ENCODE measurements around the gene ZBTB43. TPM values are rescaled to one million over a fixed set of nuclear protein-coding genes. Genes with fewer than 3 reads are reported as not detected.
"Not testable (repeated sequence)": the region's sequence is repeated elsewhere in the genome, so short reads cannot be mapped to it uniquely, and the experiment has no call there.

The ZBTB43 gene
- total and polyA plus RNA-seq, 2 experiments from 2014 or later: 9.7 to 11.8 TPM

DNA sequence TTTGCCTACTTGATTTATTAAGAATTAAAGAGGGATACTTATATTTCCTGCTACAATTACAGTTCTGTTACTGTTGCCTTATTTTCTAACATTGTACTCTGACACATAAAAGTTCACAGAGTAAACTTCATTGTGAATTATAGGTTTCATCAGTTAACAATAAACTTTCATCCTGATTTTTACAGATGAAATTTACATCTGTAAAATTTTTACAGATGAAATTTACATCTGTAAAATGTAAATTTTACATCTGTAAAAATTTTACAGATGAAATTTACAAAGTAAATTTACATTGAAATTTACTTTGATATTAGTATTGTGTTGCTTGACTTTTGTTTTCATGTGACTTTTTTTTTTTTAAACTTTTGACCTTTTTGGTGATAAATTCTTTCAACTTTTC, 9.3 kb downstream of the ZBTB43 start:
- Histone ChIP-seq H3K4me3 (no peak overlapping the region), H3K9me2 (ENCODE audit: insufficient read depth) (no peaks in the 10 kb centered on the region), H3K36me3 (ENCODE audit: insufficient read depth) (peaks cover 10% of the 10 kb centered on the region; the same call in 1 of the 2 replicates), H3K4me2 (no peak overlapping the region), H4K20me1 (replicated peaks; ENCODE audit: insufficient read depth) (no peaks in the 10 kb centered on the region; the same call in none of the 2 replicates), H3K4me1 (ENCODE audit: insufficient read depth) (no peaks in the 10 kb centered on the region), H2AFZ (no peak overlapping the region), H3K27ac (ENCODE audit: low read depth) (no peak overlapping the region), H3F3A (replicated peaks; ENCODE audit: low read depth) (no peaks in the 10 kb centered on the region), H3K79me2 (replicated peaks; ENCODE audit: insufficient read depth) (peaks cover 82% of the 10 kb centered on the region), H3K27me3 (ENCODE audit: insufficient read depth) (no peaks in the 10 kb centered on the region)
- no peak overlapping the region for H3K4me3 Mint-ChIP-seq
- no peaks in the 10 kb centered on the region for H3K4me1 Mint-ChIP-seq
- peaks cover 9% of the 10 kb centered on the region for H3K27me3 Mint-ChIP-seq (ENCODE audit: insufficient read depth, low read depth, poor library complexity)
- no peak overlapping the region for H3K27ac Mint-ChIP-seq
- ATAC-seq (no peak), DNase-seq (ENCODE audit: low spot score) (no peak)
- H3K9me3 Mint-ChIP-seq: peaks cover 22% of the 10 kb centered on the region
- TF ChIP-seq JUNB (IDR thresholded peaks at IDR 0.05; ENCODE audit: unreplicated experiment): no peak
- no peak for TF ChIP-seq CREB1 (CRISPR knock-in tag; IDR thresholded peaks at IDR 0.05; ENCODE audit: low read depth)
- no peak for TF ChIP-seq EZH2 (IDR thresholded peaks at IDR 0.05; ENCODE audit: low read depth, unreplicated experiment)
- no peak for TF ChIP-seq ZNF114 (CRISPR knock-in tag; IDR thresholded peaks at IDR 0.05)
- TF ChIP-seq, protein P1, sequence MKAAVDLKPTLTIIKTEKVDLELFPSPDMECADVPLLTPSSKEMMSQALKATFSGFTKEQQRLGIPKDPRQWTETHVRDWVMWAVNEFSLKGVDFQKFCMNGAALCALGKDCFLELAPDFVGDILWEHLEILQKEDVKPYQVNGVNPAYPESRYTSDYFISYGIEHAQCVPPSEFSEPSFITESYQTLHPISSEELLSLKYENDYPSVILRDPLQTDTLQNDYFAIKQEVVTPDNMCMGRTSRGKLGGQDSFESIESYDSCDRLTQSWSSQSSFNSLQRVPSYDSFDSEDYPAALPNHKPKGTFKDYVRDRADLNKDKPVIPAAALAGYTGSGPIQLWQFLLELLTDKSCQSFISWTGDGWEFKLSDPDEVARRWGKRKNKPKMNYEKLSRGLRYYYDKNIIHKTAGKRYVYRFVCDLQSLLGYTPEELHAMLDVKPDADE (IDR thresholded peaks at IDR 0.05): no peak
- no peak for TF ChIP-seq NANOG (IDR thresholded peaks at IDR 0.05; ENCODE audit: borderline replicate concordance)
- no peak for TF ChIP-seq EZH2phosphoT487 (IDR thresholded peaks at IDR 0.05; ENCODE audit: unreplicated experiment)
- no peak for TF ChIP-seq POLR2AphosphoS5 (IDR thresholded peaks at IDR 0.05; ENCODE audit: low read depth)
- TF ChIP-seq ZNF331 (CRISPR knock-in tag; IDR thresholded peaks at IDR 0.05; ENCODE audit: low read depth): no peak
- no peak for TF ChIP-seq STAT1 (IDR thresholded peaks at IDR 0.05; ENCODE audit: unreplicated experiment)
- TF ChIP-seq, protein P2, sequence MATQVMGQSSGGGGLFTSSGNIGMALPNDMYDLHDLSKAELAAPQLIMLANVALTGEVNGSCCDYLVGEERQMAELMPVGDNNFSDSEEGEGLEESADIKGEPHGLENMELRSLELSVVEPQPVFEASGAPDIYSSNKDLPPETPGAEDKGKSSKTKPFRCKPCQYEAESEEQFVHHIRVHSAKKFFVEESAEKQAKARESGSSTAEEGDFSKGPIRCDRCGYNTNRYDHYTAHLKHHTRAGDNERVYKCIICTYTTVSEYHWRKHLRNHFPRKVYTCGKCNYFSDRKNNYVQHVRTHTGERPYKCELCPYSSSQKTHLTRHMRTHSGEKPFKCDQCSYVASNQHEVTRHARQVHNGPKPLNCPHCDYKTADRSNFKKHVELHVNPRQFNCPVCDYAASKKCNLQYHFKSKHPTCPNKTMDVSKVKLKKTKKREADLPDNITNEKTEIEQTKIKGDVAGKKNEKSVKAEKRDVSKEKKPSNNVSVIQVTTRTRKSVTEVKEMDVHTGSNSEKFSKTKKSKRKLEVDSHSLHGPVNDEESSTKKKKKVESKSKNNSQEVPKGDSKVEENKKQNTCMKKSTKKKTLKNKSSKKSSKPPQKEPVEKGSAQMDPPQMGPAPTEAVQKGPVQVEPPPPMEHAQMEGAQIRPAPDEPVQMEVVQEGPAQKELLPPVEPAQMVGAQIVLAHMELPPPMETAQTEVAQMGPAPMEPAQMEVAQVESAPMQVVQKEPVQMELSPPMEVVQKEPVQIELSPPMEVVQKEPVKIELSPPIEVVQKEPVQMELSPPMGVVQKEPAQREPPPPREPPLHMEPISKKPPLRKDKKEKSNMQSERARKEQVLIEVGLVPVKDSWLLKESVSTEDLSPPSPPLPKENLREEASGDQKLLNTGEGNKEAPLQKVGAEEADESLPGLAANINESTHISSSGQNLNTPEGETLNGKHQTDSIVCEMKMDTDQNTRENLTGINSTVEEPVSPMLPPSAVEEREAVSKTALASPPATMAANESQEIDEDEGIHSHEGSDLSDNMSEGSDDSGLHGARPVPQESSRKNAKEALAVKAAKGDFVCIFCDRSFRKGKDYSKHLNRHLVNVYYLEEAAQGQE (IDR thresholded peaks at IDR 0.05; ENCODE audit: unreplicated experiment): no peak
- peaks cover 68% of the 10 kb centered on the region for H3K36me3 Mint-ChIP-seq (ENCODE audit: low read depth)

DNA sequence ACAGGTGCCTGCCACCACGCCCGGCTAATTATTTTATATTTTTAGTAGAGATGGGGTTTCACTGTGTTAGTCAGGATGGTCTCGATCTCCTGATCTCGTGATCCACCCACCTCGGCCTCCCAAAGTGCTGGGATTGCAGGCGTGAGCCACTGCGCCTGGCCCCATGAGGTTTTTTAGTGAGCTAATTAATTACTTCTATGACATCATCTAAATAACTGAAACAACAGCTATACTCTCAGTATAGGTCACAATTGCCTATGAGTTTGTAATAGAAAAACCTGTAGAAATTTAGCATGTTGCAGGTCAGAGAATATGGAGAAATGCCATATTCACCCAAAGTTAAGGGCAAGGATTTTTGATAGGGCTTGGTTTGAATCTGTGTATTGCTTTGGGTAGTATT, 12.8 kb downstream of the ZBTB43 start:
- not testable (repeated sequence) for ATAC-seq; H3K4me2 ChIP-seq; H3F3A ChIP-seq (replicated peaks; ENCODE audit: low read depth); H3K27me3 Mint-ChIP-seq (ENCODE audit: insufficient read depth, low read depth, poor library complexity); H3K27ac Mint-ChIP-seq; H3K9me2 ChIP-seq (ENCODE audit: insufficient read depth); H3K27me3 ChIP-seq (ENCODE audit: insufficient read depth); H3K4me1 Mint-ChIP-seq; DNase-seq (ENCODE audit: low spot score); H2AFZ ChIP-seq; H3K27ac ChIP-seq (ENCODE audit: low read depth); H3K4me3 Mint-ChIP-seq; H3K4me1 ChIP-seq (ENCODE audit: insufficient read depth); H4K20me1 ChIP-seq (replicated peaks; ENCODE audit: insufficient read depth); H3K36me3 ChIP-seq (ENCODE audit: insufficient read depth); H3K4me3 ChIP-seq
- Mint-ChIP-seq H3K36me3 (ENCODE audit: low read depth) (peaks cover 78% of the 10 kb centered on the region), H3K9me3 (peaks cover 32% of the 10 kb centered on the region)
- peaks cover 81% of the 10 kb centered on the region for H3K79me2 ChIP-seq (replicated peaks; ENCODE audit: insufficient read depth)

Measured in GM23338 (cell line).